PC-9 (cell line): Measurements from ENCODE around the gene ETV6. TPM values are rescaled to one million over a fixed set of nuclear protein-coding genes. Genes with fewer than 3 reads are reported as not detected.

Experiments
- BruUV-seq: library from RNA; stranded (reverse); fragments of 400-500 nt; replicated peaks from 2 replicates; lab custom pipeline; 2021; lab: Mats Ljungman, UMichigan
- CTCF ChIA-PET: fragments of 300-600 bp; sonication (Branson Sonifier 250); formaldehyde crosslinking; loops from one replicate; lab custom pipeline; 2022; ENCODE audit warnings: antibody characterized with exemption; lab: Charles Lee
- POLR2A ChIA-PET: fragments of 300-600 bp; sonication (Branson Sonifier 250); formaldehyde crosslinking; loops from one replicate; lab custom pipeline; 2022; ENCODE audit warnings: antibody characterized with exemption; ENCODE audit not compliant: unreplicated experiment; lab: Charles Lee
- DNase-seq, 2 experiments: peaks; one replicate each; pipeline versions ENCODE4 v3.0.0 to v3.0.0-alpha.2; 2015 to 2022; ENCODE audit warnings: mixed read lengths in 1 of 2
- H2AFZ ChIP-seq: fragments of 200-600 bp; sonication (generic); 2 replicates; pipeline ENCODE4 v1.8.1; 2017; ENCODE audit warnings: antibody characterized with exemption
- H3F3A ChIP-seq: fragments of 200-600 bp; sonication (generic); 2 replicates; pipeline ENCODE4 v1.8.1; 2017; ENCODE audit warnings: antibody characterized with exemption, mild to moderate bottlenecking, low read depth; ENCODE audit not compliant: insufficient read depth
- H3K27ac ChIP-seq: fragments of 200-600 bp; sonication (generic); 2 replicates; pipeline ENCODE4 v1.6.1; 2016; ENCODE audit warnings: mixed run types
- H3K27me3 ChIP-seq: fragments of 200-600 bp; sonication (generic); 2 replicates; pipeline ENCODE4 v1.6.1; 2016; ENCODE audit warnings: low read depth, mixed run types; ENCODE audit not compliant: insufficient read depth
- H3K36me3 ChIP-seq: fragments of 200-600 bp; sonication (generic); 2 replicates; pipeline ENCODE4 v1.6.1; 2016; ENCODE audit warnings: low read depth, mixed run types
- H3K4me1 ChIP-seq: fragments of 200-600 bp; sonication (generic); replicated peaks from 2 replicates; pipeline ENCODE4 v1.6.1; 2016; ENCODE audit warnings: mixed run types; ENCODE audit not compliant: insufficient read depth
- H3K4me2 ChIP-seq: fragments of 200-600 bp; sonication (generic); 2 replicates; pipeline ENCODE4 v1.6.1; 2017; ENCODE audit warnings: mixed run types
- H3K4me3 ChIP-seq: fragments of 200-600 bp; sonication (generic); 2 replicates; pipeline ENCODE4 v1.6.1; 2016; ENCODE audit warnings: mixed run types
- H3K79me2 ChIP-seq: fragments of 200-600 bp; sonication (generic); 2 replicates; pipeline ENCODE4 v1.6.1; 2017; ENCODE audit warnings: low read depth, mixed run types
- H3K9me2 ChIP-seq: fragments of 200-600 bp; sonication (generic); 2 replicates; pipeline ENCODE4 v1.8.1; 2017; ENCODE audit warnings: mild to moderate bottlenecking; ENCODE audit not compliant: insufficient read depth
- H3K9me3 ChIP-seq: fragments of 200-600 bp; sonication (generic); 2 replicates; pipeline ENCODE4 v1.8.1; 2016; ENCODE audit warnings: low read depth; ENCODE audit not compliant: insufficient read depth
- H4K20me1 ChIP-seq: fragments of 200-600 bp; sonication (generic); 2 replicates; pipeline ENCODE4 v1.8.1; 2017; ENCODE audit not compliant: insufficient read depth
- CTCF ChIP-seq: fragments of 200-600 bp; sonication (generic); conservative IDR thresholded peaks from 2 replicates; pipeline ENCODE4 v1.6.1; 2017; ENCODE audit warnings: mixed run types, antibody characterized with exemption, mild to moderate bottlenecking, moderate library complexity
- EZH2 ChIP-seq: fragments of 200-600 bp; sonication (generic); IDR thresholded peaks from 2 replicates; pipeline ENCODE4 v1.8.0; 2017; ENCODE audit warnings: antibody characterized with exemption, low read depth
- intact Hi-C: fragments of 100-400 bp; cut with micrococcal nuclease; formaldehyde crosslinking; loops from one replicate; pipeline ENCODE4 v1.10.0; 2022; ENCODE audit not compliant: unreplicated experiment
- total RNA-seq: library from RNA; stranded (reverse); gene quantifications from 2 replicates; pipeline ENCODE4 v1.2.3, GENCODE V29; 2021

Gene ETV6
- total RNA-seq, 1 experiment from 2014 or later: 62.8 TPM

GRCh38 chr12:11645391-11645790 lies 4.1 kb upstream of the ETV6 start:
- H3K4me3 ChIP-seq: no peak overlapping the region
- no peaks in the 10 kb centered on the region for H3K27me3 ChIP-seq
- ChIA-PET POLR2A (no interaction called here), CTCF (no interaction called here)
- H3K36me3 ChIP-seq: no peaks in the 10 kb centered on the region
- H3K27ac ChIP-seq: no peak overlapping the region
- no peak for DNase-seq
- H3F3A ChIP-seq: peaks cover 12% of the 10 kb centered on the region; the same call in 1 of the 2 replicates
- no TSS peak for BruUV-seq
- TF ChIP-seq CTCF (no peak), EZH2 (no peak)
- H2AFZ ChIP-seq: no peak overlapping the region
- H3K79me2 ChIP-seq: peaks cover 6% of the 10 kb centered on the region
- H3K4me1 ChIP-seq: peaks cover 7% of the 10 kb centered on the region
- H3K4me2 ChIP-seq: no peak overlapping the region
- no peaks in the 10 kb centered on the region for H3K9me2 ChIP-seq
- no peaks in the 10 kb centered on the region for H4K20me1 ChIP-seq
- 0 out of 2 replicates have a peak, but pooled peaks cover 11% of the 10 kb centered on the region for H3K9me3 ChIP-seq
- intact Hi-C loops: no loop called here

- H4K20me1 ChIP-seq: peaks cover 4% of the 10 kb centered on the region; the same call in 1 of the 2 replicates
- peaks cover 40% of the 10 kb centered on the region for H3K79me2 ChIP-seq
- H3F3A ChIP-seq: peaks cover 18% of the 10 kb centered on the region; the same call in 1 of the 2 replicates
- H3K27me3 ChIP-seq: no peaks in the 10 kb centered on the region
- H3K4me3 ChIP-seq: peak overlapping the region; percentile 85
- peak; percentile 83 to 89 for DNase-seq
- peak overlapping the region; percentile 99 for H3K27ac ChIP-seq
- CTCF ChIA-PET: interaction anchor here (0.6 to 0.7 kb wide), 2 partner anchors 9 to 361 kb away, joined by 3 to 13 read pairs; no protein-coding TSS in a partner anchor
- intact Hi-C loops: loop anchor here (1.0 to 2.0 kb wide), 8 partner anchors 26 to 385 kb away; no protein-coding TSS in a partner anchor
- H3K4me2 ChIP-seq: peak overlapping the region; percentile 88
- H3K9me2 ChIP-seq: no peaks in the 10 kb centered on the region
- TF ChIP-seq CTCF: no peak
- TF ChIP-seq EZH2: no peak
- peaks cover 29% of the 10 kb centered on the region for H3K4me1 ChIP-seq
- POLR2A ChIA-PET: interaction anchor here (0.5 to 1.2 kb wide), 11 partner anchors 9 to 1077 kb away, joined by 3 to 15 read pairs (median 4); partner anchors contain the start of gene BORCS5
- H3K9me3 ChIP-seq: 0 out of 2 replicates have a peak, but pooled peaks cover 11% of the 10 kb centered on the region
- H2AFZ ChIP-seq: peak overlapping the region; percentile 84
- TSS peak; percentile 86 for BruUV-seq
- H3K36me3 ChIP-seq: no peaks in the 10 kb centered on the region
These were observed 711 bp upstream of the ETV6 start for GRCh38 chr12:11648514-11649412.
